Middle frontal gyrus (tissue), 1 donor: ENCODE measurements around the gene PYGO2.
"Not testable (repeated sequence)": the region's sequence is repeated elsewhere in the genome, so short reads cannot be mapped to it uniquely, and the experiment has no call there.

Source experiments
- DNase-seq: peaks from one replicate; pipeline ENCODE4 v3.0.0-alpha.2; 2015; ENCODE audit warnings: low spot score; ENCODE audit errors: extremely low spot score

Gene PYGO2

DNA sequence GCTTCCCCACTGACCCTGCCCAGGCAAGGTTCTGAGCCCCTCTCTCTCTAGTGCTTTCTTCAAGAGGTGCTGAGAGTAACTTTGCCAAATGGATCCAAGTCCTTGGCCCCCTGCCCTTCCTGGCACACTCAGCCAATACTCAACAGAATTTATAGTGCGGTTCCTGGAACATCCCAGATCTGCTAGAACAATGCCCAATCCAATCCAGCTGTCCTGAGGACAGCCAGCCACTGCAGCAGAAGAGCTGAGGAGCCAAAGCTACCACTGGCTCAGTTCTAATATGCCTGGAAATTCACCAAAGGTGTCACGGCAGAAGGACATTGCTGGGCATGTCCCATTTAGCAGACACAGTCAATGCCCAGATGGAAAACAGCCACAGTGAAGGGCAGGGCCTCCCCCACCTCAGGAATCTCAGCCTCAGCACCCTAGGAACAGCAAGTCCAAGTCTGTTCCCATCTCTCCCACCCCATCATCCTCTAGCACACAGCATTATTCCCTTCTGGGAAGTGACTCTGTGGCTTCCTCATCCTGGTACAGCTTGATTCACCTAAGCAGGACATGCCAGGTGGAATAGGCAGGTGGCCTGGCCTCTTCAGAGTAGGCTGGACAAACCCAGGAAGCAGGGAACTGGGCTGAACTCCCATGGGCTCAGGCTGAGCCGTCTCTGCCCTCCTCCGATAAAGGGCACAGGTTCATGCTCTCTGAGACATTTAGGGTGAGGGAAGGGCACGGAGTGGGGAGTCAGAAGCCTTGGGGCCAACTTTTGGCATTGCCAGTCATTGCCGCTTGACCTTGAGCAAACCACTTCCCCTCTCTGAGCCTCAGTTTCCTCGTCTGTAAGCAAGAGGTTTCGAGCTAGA lies 49.7 kb downstream of the PYGO2 start:
- DNase-seq, result no peak

DNA sequence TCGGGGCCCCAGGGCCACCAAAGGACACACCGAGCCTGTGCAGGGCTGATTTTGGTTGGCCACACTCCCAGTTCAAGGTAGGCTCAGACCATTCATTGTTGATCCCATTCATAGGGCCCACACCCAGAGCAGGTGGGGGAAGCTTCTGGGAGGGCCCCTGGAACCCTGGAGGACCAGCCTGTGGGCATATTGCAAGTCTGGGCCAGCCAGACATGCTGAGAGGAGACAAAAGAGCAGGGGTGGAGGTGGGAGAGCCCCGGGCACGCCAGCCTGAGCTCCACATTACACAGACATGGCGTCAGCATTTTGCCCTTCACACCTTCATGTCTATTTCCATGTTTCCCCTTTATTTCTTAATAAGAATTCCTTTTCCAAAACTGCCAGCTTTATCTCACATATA lies 50.7 kb downstream of the PYGO2 start:
- DNase-seq, result no peak

DNA sequence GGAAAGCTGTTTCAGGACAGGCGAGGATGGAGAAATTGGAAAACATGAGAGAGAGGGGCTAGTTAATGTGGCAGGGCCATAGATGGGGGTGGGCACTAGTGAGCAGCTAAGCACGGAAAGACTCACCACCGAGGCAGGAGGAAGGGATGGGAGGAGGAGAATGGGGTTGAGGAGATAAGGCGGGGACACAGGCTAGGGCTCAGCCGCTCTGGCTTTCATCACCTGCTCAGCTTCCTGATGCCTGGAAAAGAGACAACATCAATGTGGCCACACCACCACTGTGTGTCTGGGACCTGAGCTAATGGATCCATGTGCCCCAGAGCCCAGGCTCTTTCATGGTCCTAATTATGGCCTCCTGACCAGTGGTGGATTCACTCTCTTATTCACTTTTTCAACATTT lies 52.6 kb downstream of the PYGO2 start:
- no peak for DNase-seq

DNA sequence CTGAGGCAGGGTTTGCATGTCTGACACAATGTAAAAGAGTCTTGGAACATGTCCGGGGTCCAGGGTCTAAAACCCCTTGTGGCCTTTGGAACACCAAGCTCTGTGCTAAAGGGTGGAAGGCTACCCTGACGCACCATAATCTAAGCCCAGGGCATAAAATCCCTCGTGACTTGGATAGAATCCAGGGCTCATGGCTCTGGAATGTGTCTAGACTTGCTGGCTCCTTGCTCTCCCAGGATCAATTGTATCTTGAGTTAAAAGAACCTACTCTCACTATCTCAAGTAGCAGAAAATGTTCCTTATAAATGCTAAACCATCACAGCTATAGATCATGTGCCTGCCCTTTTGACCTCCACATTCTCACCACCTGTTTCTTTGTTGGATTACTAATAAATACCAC lies 53.5 kb downstream of the PYGO2 start:
- DNase-seq, result not testable (repeated sequence)
